HG02623 (cell line): ENCODE results near the gene PCDHB10.
"Not testable (repeated sequence)": the region's sequence is repeated elsewhere in the genome, so short reads cannot be mapped to it uniquely, and the experiment has no call there.

Experiments
- ATAC-seq: cut with Tn5 transposase; IDR thresholded peaks from one replicate; pipeline ENCODE4 v1.9.1; 2021; ENCODE audit warnings: moderate library complexity; ENCODE audit not compliant: unreplicated experiment

PCDHB10 gene

DNA sequence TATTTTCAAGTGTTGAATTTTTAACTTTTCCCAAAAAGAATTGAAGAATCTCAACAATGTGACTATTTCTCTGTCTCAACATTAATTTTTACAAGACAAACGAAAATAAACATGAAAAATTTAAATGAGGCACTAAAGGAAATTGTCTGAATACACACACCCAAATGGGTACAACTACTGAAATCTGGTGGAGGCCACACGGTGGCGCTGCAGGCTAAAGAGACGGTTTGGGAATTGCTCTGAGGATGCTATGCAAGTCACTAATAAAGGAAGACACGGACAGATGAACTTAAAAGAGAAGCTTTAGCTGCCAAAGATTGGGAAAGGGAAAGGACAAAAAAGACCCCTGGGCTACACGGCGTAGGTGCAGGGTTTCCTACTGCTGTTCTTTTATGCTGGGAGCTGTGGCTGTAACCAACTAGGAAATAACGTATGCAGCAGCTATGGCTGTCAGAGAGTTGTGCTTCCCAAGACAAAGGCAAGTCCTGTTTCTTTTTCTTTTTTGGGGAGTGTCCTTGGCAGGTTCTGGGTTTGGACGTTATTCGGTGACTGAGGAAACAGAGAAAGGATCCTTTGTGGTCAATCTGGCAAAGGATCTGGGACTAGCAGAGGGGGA is at the start of gene PCDHB10:
PCDHB10 (plus strand) TSS at position 244 of the 616 bp plus-strand sequence; CDS start at position 444, 200 bp downstream.
- no peak for ATAC-seq

DNA sequence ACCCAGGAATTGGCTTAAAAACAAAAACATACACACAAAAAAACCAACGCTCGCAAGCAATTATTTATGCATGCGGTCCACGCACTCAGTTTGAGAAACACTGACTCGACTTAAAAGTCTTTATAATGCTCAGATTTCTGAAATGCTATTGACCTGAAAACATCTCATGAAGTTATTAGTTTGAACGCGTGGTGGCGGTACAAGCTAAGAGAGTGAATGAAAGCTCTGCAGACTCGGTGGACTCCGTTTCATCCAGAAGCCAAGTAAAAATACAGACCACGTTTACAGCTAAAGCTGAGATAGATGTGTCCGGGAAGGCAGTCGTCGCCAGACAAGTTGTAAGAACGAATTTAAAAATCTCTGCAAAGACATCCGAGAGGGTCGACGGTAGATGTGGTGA is 42.3 kb upstream of the PCDHB10 start, which contains the start of gene PCDHB6:
PCDHB6 (plus strand) TSS at position 246 of the 400 bp plus-strand sequence. CDS start 201 bp downstream, outside the sequence.
- ATAC-seq, result no peak

DNA sequence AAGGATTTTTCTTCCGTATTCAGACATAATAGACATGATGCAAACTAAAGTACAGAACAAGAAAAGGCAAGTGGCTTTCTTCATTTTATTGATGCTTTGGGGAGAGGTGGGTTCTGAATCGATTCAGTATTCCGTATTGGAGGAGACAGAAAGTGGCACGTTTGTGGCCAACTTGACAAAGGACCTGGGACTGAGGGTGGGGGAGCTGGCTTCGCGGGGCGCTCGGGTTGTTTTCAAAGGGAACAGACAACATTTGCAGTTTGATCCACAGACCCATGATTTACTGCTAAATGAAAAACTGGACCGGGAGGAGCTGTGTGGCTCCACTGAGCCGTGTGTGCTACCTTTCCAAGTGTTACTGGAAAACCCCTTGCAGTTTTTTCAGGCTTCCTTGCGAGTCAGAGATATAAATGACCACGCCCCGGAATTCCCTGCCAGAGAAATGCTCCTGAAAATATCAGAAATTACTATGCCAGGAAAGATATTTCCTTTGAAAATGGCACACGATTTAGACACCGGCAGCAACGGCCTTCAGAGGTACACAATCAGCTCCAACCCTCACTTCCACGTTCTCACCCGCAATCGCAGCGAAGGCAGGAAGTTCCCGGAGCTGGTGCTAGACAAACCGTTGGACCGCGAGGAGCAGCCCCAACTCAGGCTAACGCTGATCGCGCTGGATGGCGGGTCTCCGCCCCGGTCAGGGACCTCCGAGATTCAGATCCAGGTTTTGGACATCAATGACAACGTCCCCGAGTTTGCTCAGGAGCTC is 41.7 kb upstream of the PCDHB10 start:
- no peak for ATAC-seq

DNA sequence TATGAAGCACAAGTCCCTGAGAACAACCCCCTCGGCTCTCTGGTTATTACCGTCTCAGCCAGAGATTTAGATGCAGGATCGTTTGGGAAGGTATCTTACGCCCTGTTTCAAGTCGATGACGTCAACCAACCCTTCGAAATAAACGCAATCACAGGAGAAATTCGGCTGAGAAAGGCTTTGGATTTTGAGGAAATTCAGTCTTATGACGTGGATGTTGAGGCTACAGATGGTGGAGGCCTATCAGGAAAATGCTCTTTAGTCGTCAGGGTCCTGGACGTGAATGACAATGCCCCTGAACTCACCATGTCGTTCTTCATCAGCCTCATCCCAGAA is 41.2 kb upstream of the PCDHB10 start:
- ATAC-seq, result no peak

DNA sequence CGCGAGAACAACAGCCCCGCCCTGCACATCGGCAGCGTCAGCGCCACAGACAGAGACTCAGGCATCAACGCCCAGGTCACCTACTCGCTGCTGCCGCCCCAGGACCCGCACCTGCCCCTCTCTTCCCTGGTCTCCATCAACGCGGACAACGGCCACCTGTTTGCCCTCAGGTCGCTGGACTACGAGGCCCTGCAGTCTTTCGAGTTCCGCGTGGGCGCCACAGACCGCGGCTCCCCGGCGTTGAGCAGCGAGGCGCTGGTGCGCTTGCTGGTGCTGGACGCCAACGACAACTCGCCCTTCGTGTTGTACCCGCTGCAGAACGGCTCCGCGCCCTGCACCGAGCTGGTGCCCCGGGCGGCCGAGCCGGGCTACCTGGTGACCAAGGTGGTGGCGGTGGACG is 40.5 kb upstream of the PCDHB10 start:
- not testable (repeated sequence) for ATAC-seq

DNA sequence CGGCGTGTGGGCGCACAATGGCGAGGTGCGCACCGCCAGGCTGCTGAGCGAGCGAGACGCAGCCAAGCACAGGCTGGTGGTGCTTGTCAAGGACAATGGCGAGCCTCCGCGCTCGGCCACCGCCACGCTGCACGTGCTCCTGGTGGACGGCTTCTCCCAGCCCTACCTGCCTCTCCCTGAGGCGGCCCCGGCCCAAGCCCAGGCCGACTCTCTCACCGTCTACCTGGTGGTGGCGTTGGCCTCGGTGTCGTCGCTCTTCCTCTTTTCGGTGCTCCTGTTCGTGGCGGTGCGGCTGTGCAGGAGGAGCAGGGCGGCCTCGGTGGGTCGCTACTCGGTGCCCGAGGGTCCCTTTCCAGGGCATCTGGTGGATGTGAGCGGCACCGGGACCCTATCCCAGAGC is 40.1 kb upstream of the PCDHB10 start:
- ATAC-seq, result not testable (repeated sequence)

DNA sequence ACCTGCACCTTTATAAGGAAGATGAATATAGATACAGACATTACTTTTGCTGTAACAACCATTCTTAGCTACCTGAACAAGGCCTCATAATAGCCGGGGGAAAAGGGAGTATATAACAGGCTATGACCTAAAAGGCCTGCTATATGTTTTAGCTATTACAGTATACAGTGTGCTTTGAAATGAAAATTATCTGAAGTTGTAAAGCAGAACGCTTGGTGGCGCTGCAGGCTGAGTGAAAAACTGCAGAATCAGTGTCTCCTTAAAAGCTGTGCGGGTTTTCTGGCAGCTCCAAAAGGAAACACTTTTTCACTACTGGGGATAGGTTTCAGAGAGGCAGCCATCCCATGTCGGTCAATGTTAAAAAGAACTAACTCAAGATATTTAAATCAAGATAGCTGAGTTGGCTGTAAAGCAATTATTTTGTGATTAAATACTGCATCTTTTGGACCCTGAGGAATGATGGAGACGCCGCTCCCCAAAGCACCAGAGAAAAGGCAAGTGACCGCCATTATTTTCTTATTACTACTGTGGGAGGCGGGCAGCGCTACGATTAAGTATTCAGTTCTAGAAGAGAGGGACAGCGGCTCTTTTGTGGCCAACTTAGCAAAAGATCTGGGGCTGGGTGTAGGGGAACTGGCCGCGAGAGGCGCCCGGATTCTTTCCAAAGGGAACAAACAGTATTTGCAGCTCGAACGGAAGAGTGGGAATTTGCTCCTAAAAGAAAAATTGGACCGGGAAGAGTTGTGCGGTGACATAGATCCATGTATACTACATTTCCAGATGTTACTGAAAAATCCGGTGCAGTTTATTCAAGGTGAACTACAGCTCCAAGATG is 36.4 kb upstream of the PCDHB10 start:
- no peak for ATAC-seq

DNA sequence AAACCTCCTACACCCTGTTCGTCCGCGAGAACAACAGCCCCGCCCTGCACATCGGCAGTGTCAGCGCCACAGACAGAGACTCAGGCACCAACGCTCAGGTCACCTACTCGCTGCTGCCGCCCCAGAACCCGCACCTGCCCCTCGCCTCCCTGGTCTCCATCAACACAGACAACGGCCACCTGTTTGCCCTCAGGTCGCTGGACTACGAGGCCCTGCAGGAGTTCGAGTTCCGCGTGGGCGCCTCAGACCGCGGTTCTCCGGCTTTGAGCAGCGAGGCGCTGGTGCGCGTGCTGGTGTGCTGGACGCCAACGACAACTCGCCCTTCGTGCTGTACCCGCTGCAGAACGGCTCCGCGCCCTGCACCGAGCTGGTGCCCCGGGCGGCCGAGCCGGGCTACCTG is 34.8 kb upstream of the PCDHB10 start:
- ATAC-seq, result not testable (repeated sequence)

DNA sequence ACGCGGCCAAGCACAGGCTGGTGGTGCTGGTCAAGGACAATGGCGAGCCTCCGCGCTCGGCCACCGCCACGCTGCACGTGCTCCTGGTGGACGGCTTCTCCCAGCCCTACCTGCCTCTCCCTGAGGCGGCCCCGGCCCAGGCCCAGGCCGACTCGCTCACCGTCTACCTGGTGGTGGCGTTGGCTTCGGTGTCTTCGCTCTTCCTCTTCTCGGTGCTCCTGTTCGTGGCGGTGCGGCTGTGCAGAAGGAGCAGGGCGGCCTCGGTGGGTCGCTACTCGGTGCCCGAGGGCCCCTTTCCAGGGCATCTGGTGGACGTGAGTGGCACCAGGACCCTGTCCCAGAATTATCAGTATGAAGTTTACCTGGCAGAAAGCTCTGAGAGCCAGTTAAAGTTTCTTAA is 34.3 kb upstream of the PCDHB10 start:
- ATAC-seq, result not testable (repeated sequence)

DNA sequence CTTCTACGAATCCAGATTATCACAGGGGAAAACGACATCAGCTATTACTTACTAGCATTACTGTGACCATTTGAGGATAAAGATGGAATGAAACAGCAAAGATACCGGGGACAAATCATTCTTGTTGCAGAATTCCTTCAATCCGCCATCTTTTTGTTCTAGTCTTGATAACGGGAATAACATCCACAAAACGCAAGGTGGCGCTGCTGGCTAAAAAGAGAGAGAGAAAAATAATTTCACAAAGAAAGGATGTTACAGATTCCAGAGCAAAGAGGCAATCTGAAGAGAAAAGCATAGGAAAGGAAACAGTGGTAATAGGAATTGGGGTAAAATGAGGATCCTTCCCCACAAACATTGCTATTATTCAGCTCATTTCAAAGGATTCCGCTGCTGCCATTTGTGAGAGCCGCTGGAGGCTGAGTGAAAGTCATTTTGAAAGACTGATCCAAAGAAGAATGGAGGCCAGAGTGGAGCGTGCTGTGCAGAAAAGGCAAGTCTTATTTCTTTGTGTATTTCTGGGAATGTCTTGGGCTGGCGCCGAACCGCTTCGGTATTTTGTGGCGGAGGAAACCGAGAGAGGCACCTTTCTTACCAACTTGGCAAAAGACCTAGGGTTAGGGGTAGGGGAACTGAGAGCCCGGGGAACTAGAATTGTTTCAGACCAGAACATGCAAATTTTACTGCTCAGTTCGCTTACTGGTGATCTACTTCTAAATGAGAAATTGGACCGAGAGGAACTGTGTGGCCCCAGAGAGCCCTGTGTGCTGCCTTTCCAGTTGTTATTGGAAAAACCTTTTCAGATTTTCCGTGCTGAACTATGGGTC is 19.6 kb upstream of the PCDHB10 start, which contains the start of gene PCDHB7:
PCDHB7 (plus strand) TSS at position 264 of the 824 bp plus-strand sequence; CDS start at position 456, 192 bp downstream.
- no peak for ATAC-seq

DNA sequence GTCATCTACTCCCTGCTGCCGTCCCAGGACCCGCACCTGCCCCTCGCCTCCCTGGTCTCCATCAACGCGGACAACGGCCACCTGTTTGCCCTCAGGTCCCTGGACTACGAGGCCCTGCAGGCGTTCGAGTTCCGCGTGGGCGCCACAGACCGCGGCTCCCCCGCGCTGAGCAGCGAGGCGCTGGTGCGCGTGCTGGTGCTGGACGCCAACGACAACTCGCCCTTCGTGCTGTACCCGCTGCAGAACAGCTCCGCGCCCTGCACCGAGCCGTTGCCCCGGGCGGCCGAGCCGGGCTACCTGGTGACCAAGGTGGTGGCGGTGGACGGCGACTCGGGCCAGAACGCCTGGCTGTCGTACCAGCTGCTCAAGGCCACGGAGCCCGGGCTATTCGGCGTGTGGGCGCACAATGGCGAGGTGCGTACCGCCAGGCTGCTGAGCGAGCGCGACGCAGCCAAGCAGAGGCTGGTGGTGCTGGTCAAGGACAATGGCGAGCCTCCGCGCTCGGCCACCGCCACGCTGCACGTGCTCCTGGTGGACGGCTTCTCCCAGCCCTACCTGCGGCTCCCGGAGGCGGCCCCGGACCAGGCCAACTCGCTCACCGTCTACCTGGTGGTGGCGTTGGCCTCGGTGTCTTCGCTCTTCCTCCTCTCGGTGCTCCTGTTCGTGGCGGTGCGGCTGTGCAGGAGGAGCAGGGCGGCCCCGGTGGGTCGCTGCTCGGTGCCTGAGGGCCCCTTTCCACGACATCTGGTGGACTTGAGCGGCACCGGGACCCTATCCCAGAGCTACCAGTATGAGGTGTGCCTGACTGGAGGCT is 17.7 kb upstream of the PCDHB10 start:
- not testable (repeated sequence) for ATAC-seq

DNA sequence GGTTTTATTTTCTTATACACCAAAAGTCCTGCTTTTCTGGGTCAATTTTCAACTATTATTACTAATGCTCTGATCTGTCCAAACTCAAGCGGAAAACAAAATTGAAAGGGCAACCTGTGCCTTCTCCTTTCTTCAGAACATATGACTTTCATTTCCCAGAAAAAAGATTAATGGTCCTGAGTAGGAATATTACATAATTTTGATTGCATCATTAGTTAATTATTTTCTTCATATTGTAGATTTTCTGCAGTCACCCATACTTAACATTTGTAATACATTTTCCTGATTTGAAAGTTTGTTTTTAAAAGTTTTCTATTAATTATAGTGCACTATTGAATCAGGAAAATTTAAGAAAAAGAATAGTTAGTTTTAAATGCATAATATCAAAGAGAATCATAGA is 16.2 kb upstream of the PCDHB10 start:
- no peak for ATAC-seq

DNA sequence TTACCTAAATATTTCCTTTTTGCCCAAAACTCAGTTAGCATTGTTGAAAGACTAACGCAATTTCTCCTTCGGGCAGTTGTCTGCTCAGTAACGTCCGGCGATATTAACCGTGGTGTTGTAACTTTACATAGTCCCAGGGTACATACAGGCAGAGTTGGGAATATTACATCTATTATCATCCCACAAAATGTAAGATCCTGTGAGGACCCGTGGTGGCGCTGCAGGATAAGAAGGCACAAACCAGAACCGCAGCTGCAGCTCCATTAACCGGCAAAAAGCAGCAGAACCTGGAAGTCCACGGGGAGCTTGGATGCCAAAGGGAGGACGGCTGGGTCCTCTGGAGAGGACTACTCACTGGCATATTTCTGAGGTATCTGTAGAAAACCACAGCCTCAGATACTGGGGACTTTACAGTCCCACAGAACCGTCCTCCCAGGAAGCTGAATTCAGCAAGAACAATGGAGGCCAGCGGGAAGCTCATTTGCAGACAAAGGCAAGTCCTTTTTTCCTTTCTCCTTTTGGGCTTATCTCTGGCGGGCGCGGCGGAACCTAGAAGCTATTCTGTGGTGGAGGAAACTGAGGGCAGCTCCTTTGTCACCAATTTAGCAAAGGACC is 14.5 kb upstream of the PCDHB10 start, which contains the start of gene PCDHB8:
PCDHB8 (plus strand) TSS at position 214 of the 615 bp plus-strand sequence; CDS start at position 459, 245 bp downstream.
- ATAC-seq, result not testable (repeated sequence)

DNA sequence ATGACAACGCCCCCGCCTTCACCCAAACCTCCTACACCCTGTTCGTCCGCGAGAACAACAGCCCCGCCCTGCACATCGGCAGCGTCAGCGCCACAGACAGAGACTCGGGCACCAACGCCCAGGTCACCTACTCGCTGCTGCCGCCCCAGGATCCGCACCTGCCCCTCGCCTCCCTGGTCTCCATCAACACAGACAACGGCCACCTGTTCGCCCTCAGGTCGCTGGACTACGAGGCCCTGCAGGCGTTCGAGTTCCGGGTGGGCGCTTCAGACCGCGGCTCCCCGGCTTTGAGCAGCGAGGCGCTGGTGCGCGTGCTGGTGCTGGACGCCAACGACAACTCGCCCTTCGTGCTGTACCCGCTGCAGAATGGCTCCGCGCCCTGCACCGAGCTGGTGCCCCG is 12.8 kb upstream of the PCDHB10 start:
- not testable (repeated sequence) for ATAC-seq

DNA sequence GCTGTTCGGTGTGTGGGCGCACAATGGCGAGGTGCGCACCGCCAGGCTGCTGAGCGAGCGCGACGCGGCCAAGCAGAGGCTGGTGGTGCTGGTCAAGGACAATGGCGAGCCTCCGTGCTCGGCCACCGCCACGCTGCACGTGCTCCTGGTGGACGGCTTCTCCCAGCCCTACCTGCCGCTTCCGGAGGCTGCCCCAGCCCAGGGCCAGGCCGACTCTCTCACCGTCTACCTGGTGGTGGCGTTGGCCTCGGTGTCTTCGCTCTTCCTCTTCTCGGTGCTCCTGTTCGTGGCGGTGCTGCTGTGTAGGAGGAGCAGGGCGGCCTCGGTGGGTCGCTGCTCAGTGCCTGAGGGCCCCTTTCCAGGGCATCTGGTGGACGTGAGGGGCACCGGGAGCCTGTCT is 12.3 kb upstream of the PCDHB10 start:
- ATAC-seq, result not testable (repeated sequence)

DNA sequence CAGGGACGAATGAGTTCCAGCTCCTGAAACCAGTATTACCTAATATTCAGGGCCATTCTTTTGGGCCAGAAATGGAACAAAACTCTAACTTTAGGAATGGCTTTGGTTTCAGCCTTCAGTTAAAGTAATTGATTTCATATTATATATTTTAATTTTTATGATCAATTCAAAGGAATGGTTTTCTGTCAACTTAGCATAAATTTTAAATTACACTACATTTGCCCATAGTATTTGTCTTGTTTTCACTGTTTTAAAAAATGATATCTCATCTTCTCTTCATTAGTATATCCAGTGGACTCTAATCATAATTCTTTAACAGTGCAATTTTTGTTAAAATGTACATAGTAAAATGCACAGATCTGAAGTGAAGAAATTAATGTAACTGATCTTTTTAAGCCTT is 11.8 kb upstream of the PCDHB10 start:
- ATAC-seq, result no peak

DNA sequence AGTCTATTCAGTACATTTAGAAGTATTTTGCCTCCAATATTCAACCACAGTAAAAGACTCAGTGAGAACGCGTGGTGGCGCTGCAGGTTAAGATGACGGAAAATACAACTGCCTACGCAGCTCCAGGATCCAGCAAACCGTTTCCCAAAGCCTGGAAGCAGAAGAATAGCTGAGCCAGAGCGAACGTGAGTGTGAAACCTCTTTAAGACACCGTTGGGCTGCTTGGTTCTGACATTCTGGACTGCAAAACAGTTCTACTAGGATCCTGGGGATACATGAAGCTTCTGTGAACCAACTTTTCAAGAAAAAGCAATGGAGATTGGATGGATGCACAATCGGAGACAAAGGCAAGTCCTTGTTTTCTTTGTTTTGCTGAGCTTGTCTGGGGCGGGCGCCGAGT is 9.9 kb upstream of the PCDHB10 start, which contains the start of gene PCDHB16:
PCDHB16 (plus strand) TSS at position 140 of the 400 bp plus-strand sequence; CDS start at position 313, 173 bp downstream.
- ATAC-seq, result no peak

DNA sequence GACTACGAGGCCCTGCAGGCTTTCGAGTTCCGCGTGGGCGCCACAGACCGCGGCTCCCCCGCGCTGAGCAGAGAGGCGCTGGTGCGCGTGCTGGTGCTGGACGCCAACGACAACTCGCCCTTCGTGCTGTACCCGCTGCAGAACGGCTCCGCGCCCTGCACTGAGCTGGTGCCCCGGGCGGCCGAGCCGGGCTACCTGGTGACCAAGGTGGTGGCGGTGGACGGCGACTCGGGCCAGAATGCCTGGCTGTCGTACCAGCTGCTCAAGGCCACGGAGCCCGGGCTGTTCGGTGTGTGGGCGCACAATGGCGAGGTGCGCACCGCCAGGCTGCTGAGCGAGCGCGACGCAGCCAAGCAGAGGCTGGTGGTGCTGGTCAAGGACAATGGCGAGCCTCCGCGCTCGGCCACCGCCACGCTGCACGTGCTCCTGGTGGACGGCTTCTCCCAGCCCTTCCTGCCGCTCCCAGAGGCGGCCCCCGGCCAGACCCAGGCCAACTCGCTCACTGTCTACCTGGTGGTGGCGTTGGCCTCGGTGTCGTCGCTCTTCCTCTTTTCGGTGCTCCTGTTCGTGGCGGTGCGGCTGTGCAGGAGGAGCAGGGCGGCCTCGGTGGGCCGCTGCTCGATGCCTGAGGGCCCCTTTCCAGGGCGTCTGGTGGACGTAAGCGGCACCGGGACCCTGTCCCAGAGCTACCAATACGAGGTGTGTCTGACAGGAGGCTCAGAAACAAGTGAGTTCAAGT is 7.9 kb upstream of the PCDHB10 start:
- not testable (repeated sequence) for ATAC-seq
